ENCODE results near the gene FZD10. TPM values are rescaled to one million over a fixed set of nuclear protein-coding genes. Genes with fewer than 3 reads are reported as not detected.

Gene FZD10
- total and polyA plus RNA-seq, 2 of the 8 experiments (the other 6 are each of a cell fraction or from before 2014, with no cell fraction given), result 0.11 to 0.60 TPM

DNA sequence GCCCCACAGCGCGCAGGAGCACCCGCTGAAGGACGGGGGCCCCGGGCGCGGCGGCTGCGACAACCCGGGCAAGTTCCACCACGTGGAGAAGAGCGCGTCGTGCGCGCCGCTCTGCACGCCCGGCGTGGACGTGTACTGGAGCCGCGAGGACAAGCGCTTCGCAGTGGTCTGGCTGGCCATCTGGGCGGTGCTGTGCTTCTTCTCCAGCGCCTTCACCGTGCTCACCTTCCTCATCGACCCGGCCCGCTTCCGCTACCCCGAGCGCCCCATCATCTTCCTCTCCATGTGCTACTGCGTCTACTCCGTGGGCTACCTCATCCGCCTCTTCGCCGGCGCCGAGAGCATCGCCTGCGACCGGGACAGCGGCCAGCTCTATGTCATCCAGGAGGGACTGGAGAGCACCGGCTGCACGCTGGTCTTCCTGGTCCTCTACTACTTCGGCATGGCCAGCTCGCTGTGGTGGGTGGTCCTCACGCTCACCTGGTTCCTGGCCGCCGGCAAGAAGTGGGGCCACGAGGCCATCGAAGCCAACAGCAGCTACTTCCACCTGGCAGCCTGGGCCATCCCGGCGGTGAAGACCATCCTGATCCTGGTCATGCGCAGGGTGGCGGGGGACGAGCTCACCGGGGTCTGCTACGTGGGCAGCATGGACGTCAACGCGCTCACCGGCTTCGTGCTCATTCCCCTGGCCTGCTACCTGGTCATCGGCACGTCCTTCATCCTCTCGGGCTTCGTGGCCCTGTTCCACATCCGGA, 1.4 kb downstream of the FZD10 start:
- peak overlapping the region; percentile 89 to 90 for H3K4me2 ChIP-seq (ENCODE audit: insufficient read depth in 1 of 2, low read depth in 2 of 2, low read length in 2 of 2)
- FAIRE-seq (no peak), DNase-seq (ENCODE audit: low read depth in 1 of 2, low spot score in 2 of 2) (no peak)
- H3K36me3 ChIP-seq (ENCODE audit: control insufficient read depth in 2 of 4, insufficient read depth in 4 of 4, low read length in 3 of 4), result peaks cover 0 to 8% (median 0%) of the 10 kb centered on the region in 4 experiments; a peak in 1 of 8 replicates
- H3K27ac ChIP-seq (ENCODE audit: low read depth, low read length), result no peak overlapping the region
- no peak overlapping the region for H3K23ac ChIP-seq (ENCODE audit: insufficient read length)
- no peak overlapping the region for H3K14ac ChIP-seq (ENCODE audit: insufficient read length)
- ChIA-PET CTCF (ENCODE audit: partially characterized antibody) (interaction anchor here (1.0 to 1.9 kb wide), 6 partner anchors 23 to 117 kb away, joined by 3 to 5 read pairs (median 4); no protein-coding TSS in a partner anchor), POLR2A (ENCODE audit: partially characterized antibody) (interaction anchor here (1.8 kb wide), 1 partner anchor 119 kb away, joined by 5 read pairs; no protein-coding TSS in a partner anchor)
- peak overlapping the region; percentile 93; the same call in 1 of the 2 replicates for H2AK5ac ChIP-seq (ENCODE audit: low read depth, low read length)
- H4K91ac ChIP-seq (replicated peaks; ENCODE audit: insufficient read length, low read length), result no peak overlapping the region
- H2BK5ac ChIP-seq (ENCODE audit: low read depth, low read length), result peak overlapping the region; percentile 39; the same call in 1 of the 2 replicates
- no peaks in the 10 kb centered on the region; the same call in 1 of the 2 replicates for H3K79me1 ChIP-seq (ENCODE audit: low read depth, low read length)
- peaks cover 2 to 33% (median 27%) of the 10 kb centered on the region in 4 experiments for H3K4me1 ChIP-seq (replicated peaks in 1 of 4; ENCODE audit: control insufficient read depth in 3 of 4, insufficient read depth in 4 of 4, low read length in 3 of 4)
- H2BK120ac ChIP-seq (replicated peaks; ENCODE audit: low read depth, low read length), result no peak overlapping the region
- H3K4me3 ChIP-seq (ENCODE audit: extremely low read depth in 1 of 4, insufficient read depth in 2 of 4, low read depth in 3 of 4, low read length in 4 of 4), result peak overlapping the region in 1 of 4 experiments; percentile 70; a peak in 2 of 8 replicates
- peak overlapping the region; percentile 99 for H2BK12ac ChIP-seq (ENCODE audit: low read depth, low read length)
- peaks cover 22 to 25% of the 10 kb centered on the region in 2 experiments for H4K20me1 ChIP-seq (replicated peaks in 1 of 2; ENCODE audit: control insufficient read depth in 1 of 2, insufficient read depth in 2 of 2, low read length in 2 of 2)
- peak overlapping the region; percentile 24 for H3K18ac ChIP-seq (ENCODE audit: extremely low read depth, low read length)
- no peaks in the 10 kb centered on the region for H3K79me2 ChIP-seq (ENCODE audit: control insufficient read depth in 1 of 2, insufficient read depth in 2 of 2, low read length in 2 of 2)
- H4K8ac ChIP-seq (ENCODE audit: extremely low read depth, insufficient read depth, low read length), result peak overlapping the region; percentile 87
- H2BK20ac ChIP-seq (ENCODE audit: low read length), result no peak overlapping the region; the same call in 1 of the 2 replicates
- no peak overlapping the region for H3K56ac ChIP-seq (replicated peaks; ENCODE audit: insufficient read length, low read depth, low read length)
- H4K5ac ChIP-seq (ENCODE audit: insufficient read length, low read depth, low read length), result no peak overlapping the region
- 10% methylated on average over 67 of the region's 71 CpGs; no CpG with 5 or more reads in 1 of the 2 experiments for WGBS, 2 experiments (ENCODE audit: extremely low coverage in 1 of 2, insufficient coverage in 1 of 2, insufficient read length in 1 of 2, insufficient replicate concordance in 2 of 2, low coverage in 1 of 2, low lambda C conversion rate in 2 of 2, missing lambda C conversion rate in 1 of 2)
- H3K9ac ChIP-seq (replicated peaks in 1 of 4; ENCODE audit: extremely low read depth in 1 of 4, low read depth in 3 of 4, low read length in 3 of 4), result no peak overlapping the region
- peak overlapping the region; percentile 46; the same call in 1 of the 2 replicates for H2BK15ac ChIP-seq (ENCODE audit: low read length)
- no peaks in the 10 kb centered on the region; a peak in 1 of 4 replicates for H3K9me3 ChIP-seq (ENCODE audit: insufficient read depth in 2 of 2, low read depth in 1 of 2, low read length in 1 of 2)
- H3K23me2 ChIP-seq (ENCODE audit: low read depth, low read length), result peaks cover 15% of the 10 kb centered on the region; the same call in 1 of the 2 replicates
- no peak overlapping the region for H3K4ac ChIP-seq (replicated peaks; ENCODE audit: insufficient read length, low read depth, low read length)
- peaks cover 69 to 93% (median 83%) of the 10 kb centered on the region in 4 experiments for H3K27me3 ChIP-seq (replicated peaks in 1 of 4; ENCODE audit: control insufficient read depth in 3 of 4, extremely low read depth in 1 of 4, insufficient read depth in 3 of 4, low read length in 3 of 4)
- H2AFZ ChIP-seq (ENCODE audit: low read length), result no peak overlapping the region
- no peak for TF ChIP-seq YY1 (IDR thresholded peaks at IDR 0.05; ENCODE audit: low read depth, low read length)
- TF ChIP-seq MAFK (IDR thresholded peaks at IDR 0.05; ENCODE audit: low read depth, low read length), result no peak
- no peak for TF ChIP-seq SIN3A (conservative IDR thresholded peaks at IDR 0.05 in 1 of 2, IDR thresholded peaks at IDR 0.05 in 1 of 2; ENCODE audit: low read depth in 1 of 2, low read length in 2 of 2)
- TF ChIP-seq, protein P1, sequence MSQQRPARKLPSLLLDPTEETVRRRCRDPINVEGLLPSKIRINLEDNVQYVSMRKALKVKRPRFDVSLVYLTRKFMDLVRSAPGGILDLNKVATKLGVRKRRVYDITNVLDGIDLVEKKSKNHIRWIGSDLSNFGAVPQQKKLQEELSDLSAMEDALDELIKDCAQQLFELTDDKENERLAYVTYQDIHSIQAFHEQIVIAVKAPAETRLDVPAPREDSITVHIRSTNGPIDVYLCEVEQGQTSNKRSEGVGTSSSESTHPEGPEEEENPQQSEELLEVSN (IDR thresholded peaks at IDR 0.05), result peak; percentile 17; the same call in 1 of the 2 replicates
- no peak for TF ChIP-seq POLR2A (IDR thresholded peaks at IDR 0.05; ENCODE audit: control extremely low read depth in 1 of 2, low read depth in 2 of 2, low read length in 2 of 2)
- no peak for TF ChIP-seq CREB1 (IDR thresholded peaks at IDR 0.05)
- peak; percentile 100 for TF ChIP-seq EZH2 (IDR thresholded peaks at IDR 0.05; ENCODE audit: low read depth, low read length, severe bottlenecking)
- no peak for TF ChIP-seq RAD21 (IDR thresholded peaks at IDR 0.05 in 1 of 2, conservative IDR thresholded peaks at IDR 0.05 in 1 of 2; ENCODE audit: low read depth in 2 of 2, low read length in 2 of 2)
- TF ChIP-seq GABPA (IDR thresholded peaks at IDR 0.05; ENCODE audit: borderline replicate concordance, insufficient read depth, low read length), result no peak
- TF ChIP-seq JUN (IDR thresholded peaks at IDR 0.05; ENCODE audit: low read depth, low read length), result no peak
